GM19467 (cell line): ENCODE results near the gene WFIKKN1.
A peak's percentile ranks its signal among the peaks of the same experiment; 100 is the strongest.

Source experiments
- ATAC-seq: cut with Tn5 transposase; IDR thresholded peaks from one replicate; pipeline ENCODE4 v1.9.1; 2021; ENCODE audit warnings: mild to moderate bottlenecking, moderate library complexity; ENCODE audit not compliant: unreplicated experiment

The WFIKKN1 gene

GRCh38 chr16:630815-631405 is at the start of gene WFIKKN1:
Gene WFIKKN1, plus strand, starts transcription at chr16:630985. Its CDS starts 269 bp downstream, at chr16:631254.
- no peak for ATAC-seq

DNA sequence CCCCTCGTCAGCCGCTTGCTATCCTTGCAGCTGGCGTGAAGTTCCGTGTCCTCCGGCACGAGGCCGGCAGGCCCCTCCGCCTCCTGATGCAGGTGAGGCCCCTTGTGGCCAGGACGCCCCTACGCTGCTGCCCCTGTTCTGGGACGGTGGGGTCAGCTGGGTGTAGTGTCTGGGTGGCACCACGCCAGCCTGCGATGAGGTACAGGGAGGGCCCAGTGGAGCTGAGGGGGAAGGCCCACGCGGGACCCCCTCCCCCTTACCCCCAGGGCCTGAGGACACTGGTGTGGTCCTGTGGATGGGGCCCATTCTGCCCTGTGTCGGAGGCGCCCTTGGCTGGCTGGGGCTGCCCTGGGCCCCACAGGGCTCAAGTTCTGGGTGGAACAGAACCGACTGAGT is 48.6 kb upstream of the WFIKKN1 start:
- no peak for ATAC-seq

DNA sequence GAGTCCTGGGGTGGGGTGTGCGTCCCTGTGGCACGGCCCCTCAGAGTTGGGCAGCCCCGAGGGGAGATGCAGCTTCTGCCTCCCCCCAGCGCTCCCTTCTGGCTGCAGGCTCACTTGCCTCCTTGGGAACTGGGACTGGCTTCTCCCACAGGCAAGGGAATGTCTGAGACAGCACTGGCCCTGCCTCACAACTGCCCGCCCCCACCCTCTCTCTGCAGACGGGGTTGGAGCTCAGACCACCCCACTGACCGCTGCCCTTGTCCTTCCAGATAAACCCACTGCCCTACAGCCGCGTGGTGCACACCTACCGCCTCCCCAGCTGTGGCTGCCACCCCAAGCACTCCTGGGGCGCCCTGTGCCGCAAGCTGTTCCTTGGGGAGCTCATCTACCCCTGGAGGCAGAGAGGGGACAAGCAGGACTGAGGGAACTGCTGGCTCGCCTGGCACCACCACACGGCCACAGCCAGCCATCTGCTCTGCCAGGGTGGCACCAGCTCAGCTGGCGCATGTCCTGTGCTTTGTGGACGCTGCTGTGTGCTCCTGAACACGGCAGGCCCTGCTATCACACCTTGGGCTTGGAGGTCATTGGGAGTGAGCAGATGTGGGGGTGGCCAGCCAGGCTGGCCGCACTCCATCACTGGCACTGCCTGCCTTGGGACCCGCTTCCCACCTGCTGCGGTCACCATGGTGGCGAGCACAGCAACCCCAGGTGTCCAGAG is 48.0 kb upstream of the WFIKKN1 start:
- no peak for ATAC-seq

DNA sequence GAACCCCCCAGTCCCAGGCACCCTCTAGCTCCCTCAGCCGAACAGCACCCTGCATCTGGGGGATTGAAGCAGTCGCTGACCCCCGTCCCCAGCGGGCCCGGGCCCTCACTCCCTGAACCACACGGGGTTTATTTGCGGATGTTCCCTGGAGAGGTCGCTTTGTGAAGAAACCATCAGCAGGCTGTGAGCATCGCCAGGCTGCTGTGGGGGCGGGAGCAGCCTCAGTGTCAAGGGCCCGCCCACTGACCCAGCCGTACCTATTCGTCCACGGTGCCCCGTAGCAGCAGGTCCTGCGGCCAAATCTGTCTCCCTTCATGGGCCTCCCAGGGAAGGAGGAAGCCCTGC is 47.3 kb upstream of the WFIKKN1 start:
- ATAC-seq, result no peak

- ATAC-seq, result no peak
These were observed 46.8 kb upstream of the WFIKKN1 start for GRCh38 chr16:583815-584591.

GRCh38 chr16:585351-585750 is 45.4 kb upstream of the WFIKKN1 start:
- no peak for ATAC-seq

DNA sequence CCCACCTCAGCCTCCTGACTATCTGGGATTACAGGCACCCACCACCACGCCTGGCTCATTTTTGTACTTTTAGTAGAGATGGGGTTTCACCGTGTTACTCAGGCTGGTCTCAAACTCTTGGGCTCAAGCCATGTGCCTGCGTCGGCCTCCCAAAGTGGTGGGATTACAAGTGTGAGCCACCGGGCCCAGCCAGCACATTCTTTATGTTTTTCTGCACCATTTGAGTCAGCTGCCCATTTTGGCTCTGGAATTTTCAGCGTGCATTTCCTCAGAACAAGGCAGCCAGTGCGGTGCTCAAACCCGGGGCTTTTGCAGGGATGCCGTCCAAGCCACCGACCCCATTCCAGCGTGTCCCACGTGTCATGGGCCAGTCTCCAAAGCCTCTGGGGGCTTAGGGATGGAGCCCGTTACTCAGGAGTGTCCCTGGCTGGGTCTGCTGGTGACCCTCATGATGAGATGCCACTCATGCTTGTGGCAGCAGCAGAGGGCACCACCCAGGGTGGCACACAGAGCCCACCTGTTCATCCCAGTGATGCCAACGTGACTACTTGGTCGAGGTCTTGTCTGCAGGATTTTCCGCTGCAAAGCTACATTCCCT is 44.6 kb upstream of the WFIKKN1 start:
- no peak for ATAC-seq

DNA sequence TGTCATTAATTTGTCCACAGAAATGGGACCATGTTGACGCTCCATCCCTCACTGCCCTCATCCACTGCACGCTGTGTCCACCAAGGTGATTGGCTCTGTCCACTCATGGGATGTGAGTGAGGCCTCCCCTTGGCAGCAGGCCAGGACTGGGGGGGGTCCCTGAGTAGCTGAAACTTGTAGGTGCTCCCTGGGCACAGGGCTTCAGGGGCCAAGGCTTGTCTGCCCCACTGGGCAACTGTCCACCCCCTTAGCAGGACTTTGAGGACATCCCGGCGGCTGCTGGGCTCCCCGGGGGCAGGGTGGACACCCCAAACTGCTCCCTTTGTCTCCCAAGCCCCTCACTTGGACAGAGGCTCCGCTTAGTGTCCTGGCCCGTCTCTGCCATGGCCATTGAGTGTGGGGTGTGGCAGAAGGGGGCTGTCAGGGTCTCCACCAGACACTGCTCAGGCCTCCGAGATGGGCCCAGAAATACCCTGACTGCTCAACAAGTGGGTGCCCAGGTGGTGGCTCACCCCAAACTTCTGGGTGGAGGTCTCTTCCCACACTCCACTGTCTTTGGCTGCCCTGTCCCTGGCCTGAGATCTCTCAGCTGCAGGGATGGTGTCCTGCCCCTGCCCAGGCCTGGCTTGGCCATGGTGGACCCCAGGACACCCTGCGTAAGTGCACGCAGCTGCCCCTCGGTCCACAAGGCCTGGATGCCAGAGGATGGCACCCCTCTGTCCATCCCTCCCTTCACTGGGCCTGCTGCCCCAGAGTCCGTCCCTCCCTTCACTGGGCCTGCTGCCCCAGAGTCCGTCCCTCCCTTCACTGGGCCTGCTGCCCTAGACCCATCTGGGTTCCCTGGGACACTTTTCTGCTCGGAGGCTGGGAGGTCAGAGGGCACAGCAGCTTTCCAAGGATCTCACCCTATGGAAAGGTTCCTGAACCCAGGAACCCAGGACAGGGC is 43.9 kb upstream of the WFIKKN1 start:
- no peak for ATAC-seq

DNA sequence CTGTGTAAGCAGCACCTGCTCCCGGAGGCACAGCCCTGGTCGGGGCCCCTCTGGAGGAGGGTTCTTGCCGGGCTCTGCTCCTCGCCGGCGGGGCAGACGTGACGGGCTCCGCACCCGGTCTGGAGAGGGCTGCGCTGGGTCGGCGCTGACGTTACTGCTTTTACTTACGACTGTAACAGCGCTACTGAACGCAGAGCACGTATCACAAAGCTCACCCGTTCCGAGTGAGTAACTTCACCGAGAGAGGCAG is 42.2 kb upstream of the WFIKKN1 start:
- peak; percentile 1 for ATAC-seq

GRCh38 chr16:588889-589657 is 41.7 kb upstream of the WFIKKN1 start:
- ATAC-seq, result peak; percentile 61

DNA sequence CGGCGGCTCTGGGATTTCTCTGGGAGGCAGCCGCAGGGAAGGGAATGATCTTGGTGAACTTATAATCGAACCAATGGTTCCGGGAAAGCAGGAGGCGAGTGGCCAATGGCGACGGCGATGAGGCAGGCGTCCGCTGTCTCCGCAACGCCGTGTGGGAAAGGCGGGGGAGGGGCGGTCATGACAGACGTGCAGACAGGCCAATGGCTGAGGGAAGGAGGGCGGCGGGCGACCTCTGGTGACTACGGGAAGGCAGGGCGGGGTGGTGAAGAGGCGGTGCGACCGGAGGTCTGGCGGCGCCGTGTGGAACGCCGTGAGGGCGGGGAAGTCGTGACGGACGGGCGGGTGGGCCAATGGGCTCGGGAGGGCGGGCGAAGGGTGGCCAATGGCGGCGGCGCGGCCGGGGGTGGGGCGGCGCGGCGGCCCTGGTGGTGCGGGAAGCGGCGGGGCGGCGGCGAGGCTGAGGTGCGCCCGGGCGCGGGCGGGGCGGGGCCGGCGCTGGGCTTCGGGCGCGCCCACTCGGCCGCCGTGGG is 41.1 kb upstream of the WFIKKN1 start, which contains the start of gene RAB40C:
RAB40C (plus strand) TSS at position 409 of the 530 bp plus-strand sequence. CDS start 226 bp downstream, outside the sequence.
- ATAC-seq, result peak; percentile 71

GRCh38 chr16:590188-590814 is 40.5 kb upstream of the WFIKKN1 start:
- no peak for ATAC-seq

GRCh38 chr16:590815-591200 is 40.0 kb upstream of the WFIKKN1 start:
- no peak for ATAC-seq

DNA sequence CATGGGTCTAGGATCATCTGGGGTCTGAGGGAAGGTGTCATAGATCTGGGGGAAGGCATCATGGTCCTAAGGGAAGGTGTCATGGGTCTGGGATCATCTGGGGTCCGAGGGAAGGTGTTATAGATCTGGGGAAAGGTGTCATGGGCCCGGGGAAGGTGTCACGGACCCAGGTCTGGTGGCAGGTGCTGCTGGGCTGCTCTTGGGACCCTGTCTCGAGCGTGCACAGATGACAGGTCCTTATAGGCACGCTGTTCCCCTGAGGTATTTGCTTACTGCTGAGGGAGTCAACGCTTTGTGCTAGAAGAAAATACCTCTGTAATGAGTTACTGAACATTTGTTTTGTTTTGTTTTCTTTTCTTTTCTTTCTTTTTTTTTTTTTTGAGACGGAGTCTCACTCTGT is 39.6 kb upstream of the WFIKKN1 start:
- ATAC-seq, result no peak

GRCh38 chr16:591892-592517 is 38.8 kb upstream of the WFIKKN1 start:
- no peak for ATAC-seq

- ATAC-seq, result no peak
These were observed 38.1 kb upstream of the WFIKKN1 start for GRCh38 chr16:592518-593306.

DNA sequence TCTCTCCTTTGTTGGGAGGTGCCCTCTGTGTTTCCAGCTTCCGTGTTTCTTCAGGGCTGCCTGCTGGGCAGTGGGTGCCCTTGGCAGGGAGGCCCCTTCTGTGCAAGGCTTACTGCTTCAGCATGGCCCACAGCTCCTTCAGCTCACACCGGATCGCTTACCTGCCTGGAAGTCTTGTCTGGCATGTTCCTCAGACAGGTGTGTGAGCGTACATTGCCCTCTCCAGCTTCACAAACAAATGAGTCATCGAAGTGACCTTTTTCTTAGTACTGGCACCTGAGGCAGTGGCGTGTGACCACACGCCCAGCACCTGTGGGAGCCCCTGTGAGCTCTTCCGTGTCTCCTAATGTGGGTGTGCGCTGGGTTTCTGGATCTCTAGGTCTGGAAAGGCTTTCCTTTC is 37.4 kb upstream of the WFIKKN1 start:
- ATAC-seq, result no peak

DNA sequence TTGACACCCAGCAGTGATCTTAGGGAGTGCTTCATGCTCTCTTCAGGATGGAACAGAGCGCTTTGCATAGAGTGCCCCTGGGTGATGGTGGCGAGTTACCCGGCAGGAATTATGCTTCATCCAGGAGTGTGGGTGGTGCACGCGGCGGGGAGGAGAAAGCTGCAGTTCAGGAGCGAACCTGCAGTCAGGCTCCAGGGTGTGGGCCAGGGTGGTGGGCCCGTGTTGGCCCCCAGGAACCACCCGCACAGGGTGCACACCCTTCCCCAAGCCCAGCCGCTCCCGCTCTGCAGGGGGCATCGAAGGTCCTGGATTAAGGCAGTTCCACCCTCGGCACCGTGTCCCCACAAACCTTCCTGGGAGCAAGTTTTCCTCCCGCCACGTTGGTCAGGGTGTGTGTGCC is 37.0 kb upstream of the WFIKKN1 start:
- ATAC-seq, result no peak
